ENCODE measurements around the gene SRGN. TPM values are rescaled to one million over a fixed set of nuclear protein-coding genes. Genes with fewer than 3 reads are reported as not detected.
A peak's percentile ranks its signal among the peaks of the same experiment; 100 is the strongest.

Gene SRGN
- total RNA-seq, 1 donor from 2014 or later: not detected

GRCh38 chr10:69080226-69080625 lies 7.7 kb upstream of the SRGN start:
- Histone ChIP-seq H3K4me3 (no peak overlapping the region), H3K9me3 (ENCODE audit: low read depth) (no peaks in the 10 kb centered on the region), H3K4me2 (no peak overlapping the region), H3K4me1 (peaks cover under 1% of the 10 kb centered on the region), H4K20me1 (ENCODE audit: low read depth) (no peaks in the 10 kb centered on the region), H3K79me2 (ENCODE audit: low read depth) (no peaks in the 10 kb centered on the region), H2AFZ (replicated peaks) (no peak overlapping the region), H3K27ac (no peak overlapping the region), H3K36me3 (no peaks in the 10 kb centered on the region), H3K27me3 (no peaks in the 10 kb centered on the region), H3F3A (ENCODE audit: low read depth) (no peaks in the 10 kb centered on the region), H3K9ac (no peak overlapping the region)
- DNase-seq (ENCODE audit: low spot score): no peak
- Mint-ChIP-seq H3K27me3 (ENCODE audit: insufficient read depth, low read depth) (peaks cover 4% of the 10 kb centered on the region), H3K4me1 (peaks cover 2% of the 10 kb centered on the region), H3K4me3 (no peak overlapping the region), H3K27ac (no peak overlapping the region), H3K36me3 (no peaks in the 10 kb centered on the region), H3K9me3 (no peaks in the 10 kb centered on the region)
- TF ChIP-seq EZH2phosphoT487 (IDR thresholded peaks at IDR 0.05) (no peak), EZH2 (IDR thresholded peaks at IDR 0.05) (no peak), CTCF (IDR thresholded peaks at IDR 0.05) (no peak)

GRCh38 chr10:69086001-69086509 lies 1.8 kb upstream of the SRGN start:
- Histone ChIP-seq H2AFZ (replicated peaks) (peak overlapping the region; percentile 100), H3K36me3 (no peaks in the 10 kb centered on the region), H3K79me2 (ENCODE audit: low read depth) (no peaks in the 10 kb centered on the region), H3K4me2 (peak overlapping the region; percentile 29), H3K9me3 (ENCODE audit: low read depth) (no peaks in the 10 kb centered on the region), H3K27ac (no peak overlapping the region), H3K9ac (no peak overlapping the region), H3K27me3 (no peaks in the 10 kb centered on the region), H3K4me3 (no peak overlapping the region), H4K20me1 (ENCODE audit: low read depth) (no peaks in the 10 kb centered on the region), H3K4me1 (peaks cover 12% of the 10 kb centered on the region), H3F3A (ENCODE audit: low read depth) (peaks cover 5% of the 10 kb centered on the region)
- Mint-ChIP-seq H3K4me3 (peak overlapping the region; percentile 42), H3K9me3 (no peaks in the 10 kb centered on the region), H3K36me3 (no peaks in the 10 kb centered on the region), H3K4me1 (peaks cover 13% of the 10 kb centered on the region), H3K27ac (peak overlapping the region; percentile 18), H3K27me3 (ENCODE audit: insufficient read depth, low read depth) (peaks cover 8% of the 10 kb centered on the region)
- no peak for TF ChIP-seq EZH2 (IDR thresholded peaks at IDR 0.05)
- TF ChIP-seq CTCF (IDR thresholded peaks at IDR 0.05): no peak
- no peak for TF ChIP-seq EZH2phosphoT487 (IDR thresholded peaks at IDR 0.05)
- DNase-seq (ENCODE audit: low spot score): peak; percentile 43

GRCh38 chr10:69088471-69088769 lies 517 bp downstream of the SRGN start:
- H3K4me3 ChIP-seq: no peak overlapping the region
- no peak overlapping the region for H3K4me3 Mint-ChIP-seq
- H3K9me3 Mint-ChIP-seq: no peaks in the 10 kb centered on the region
- H3K27ac Mint-ChIP-seq: no peak overlapping the region
- H3K4me2 ChIP-seq: no peak overlapping the region
- TF ChIP-seq EZH2 (IDR thresholded peaks at IDR 0.05): no peak
- TF ChIP-seq EZH2phosphoT487 (IDR thresholded peaks at IDR 0.05): no peak
- TF ChIP-seq CTCF (IDR thresholded peaks at IDR 0.05): no peak
- no peak for DNase-seq (ENCODE audit: low spot score)
- no peaks in the 10 kb centered on the region for H3K9me3 ChIP-seq (ENCODE audit: low read depth)
- H3K27me3 Mint-ChIP-seq (ENCODE audit: insufficient read depth, low read depth): peaks cover 8% of the 10 kb centered on the region
- H3K27ac ChIP-seq: no peak overlapping the region
- no peak overlapping the region for H2AFZ ChIP-seq (replicated peaks)
- H3K79me2 ChIP-seq (ENCODE audit: low read depth): no peaks in the 10 kb centered on the region
- no peaks in the 10 kb centered on the region for H3K36me3 Mint-ChIP-seq
- peaks cover 12% of the 10 kb centered on the region for H3K4me1 ChIP-seq
- H3K36me3 ChIP-seq: no peaks in the 10 kb centered on the region
- H3K4me1 Mint-ChIP-seq: peaks cover 13% of the 10 kb centered on the region
- H3K27me3 ChIP-seq: no peaks in the 10 kb centered on the region
- no peaks in the 10 kb centered on the region for H4K20me1 ChIP-seq (ENCODE audit: low read depth)
- peaks cover 5% of the 10 kb centered on the region for H3F3A ChIP-seq (ENCODE audit: low read depth)
- H3K9ac ChIP-seq: no peak overlapping the region

All from neural progenitor cell (in vitro differentiated cells).